Measurements from ENCODE around the gene ULK2. TPM values are rescaled to one million over a fixed set of nuclear protein-coding genes. Genes with fewer than 3 reads are reported as not detected.

ULK2 gene
- total RNA-seq, 3 donors from 2014 or later (not counting 1 experiment from before 2014, with no cell fraction given), result 13.7 to 20.6 (median 19.2) TPM

DNA sequence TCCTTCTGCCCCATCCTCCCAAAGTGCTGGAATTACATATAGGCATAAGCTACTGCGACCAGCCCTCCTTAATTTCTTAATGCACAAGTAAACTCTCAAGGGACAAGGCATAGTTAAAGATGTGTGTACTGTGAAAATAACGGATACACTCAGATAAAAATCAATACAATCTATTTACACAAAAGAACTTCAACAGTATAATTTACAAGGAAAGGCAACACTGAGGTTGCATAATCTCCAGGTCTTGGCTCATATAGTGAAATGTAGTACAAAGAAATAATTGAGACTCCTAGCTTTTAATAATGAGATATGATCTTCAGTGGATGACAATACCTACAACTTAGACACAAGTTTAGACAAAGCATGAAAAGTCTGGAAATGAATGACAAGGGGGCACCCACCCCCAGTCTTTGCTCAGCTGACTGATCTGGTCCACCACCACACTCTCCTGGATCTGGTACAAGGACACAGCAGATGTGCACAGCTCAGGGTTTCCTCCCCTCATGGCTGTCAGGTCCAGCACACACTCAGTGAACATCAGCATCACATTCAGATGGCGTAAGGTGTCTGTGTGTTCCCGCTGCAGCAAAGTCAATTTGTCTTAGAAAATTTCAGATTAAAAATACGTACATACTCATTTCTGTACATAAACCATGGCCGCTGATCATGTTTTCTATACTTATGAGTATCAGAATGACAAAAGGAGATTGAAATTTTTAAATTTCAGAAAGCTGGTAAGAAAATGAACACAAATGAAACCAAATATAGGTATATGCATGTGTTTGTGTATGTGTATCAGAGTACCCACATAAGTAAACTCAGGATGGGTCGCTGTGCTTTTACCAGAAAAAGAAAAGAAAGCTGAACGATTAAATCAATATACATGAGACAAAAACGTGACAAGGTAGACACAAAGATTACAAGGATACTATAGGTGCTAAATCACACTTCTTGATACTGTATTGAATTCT lies 86.0 kb downstream of the ULK2 start:
- Histone ChIP-seq H3K4me1 (ENCODE audit: control insufficient read depth, insufficient read depth, low read length) (no peaks in the 10 kb centered on the region), H3K36me3 (ENCODE audit: control insufficient read depth, insufficient read depth, low read length) (peaks cover 34% of the 10 kb centered on the region), H3K27ac (ENCODE audit: low read length) (no peak overlapping the region), H3K9me3 (ENCODE audit: control insufficient read depth, insufficient read depth, low read length) (no peaks in the 10 kb centered on the region), H3K4me3 (ENCODE audit: low read length) (no peak overlapping the region), H3K27me3 (ENCODE audit: control insufficient read depth, insufficient read depth, low read length) (no peaks in the 10 kb centered on the region)
- intact Hi-C loops (cut with micrococcal nuclease), result no loop called here
- Mint-ChIP-seq H3K9me3 (no peaks in the 10 kb centered on the region), H3K4me3 (no peak overlapping the region), H3K36me3 (peaks cover 13% of the 10 kb centered on the region), H3K27ac (no peak overlapping the region), H3K4me1 (no peaks in the 10 kb centered on the region), H3K27me3 (ENCODE audit: low read depth in 2 of 2) (no peaks in the 10 kb centered on the region)
- WGBS (ENCODE audit: insufficient coverage), result 93% methylated on average over 5 of the region's 9 CpGs
- DNase-seq (no peak), ATAC-seq (no peak)
- TF ChIP-seq, protein P1, sequence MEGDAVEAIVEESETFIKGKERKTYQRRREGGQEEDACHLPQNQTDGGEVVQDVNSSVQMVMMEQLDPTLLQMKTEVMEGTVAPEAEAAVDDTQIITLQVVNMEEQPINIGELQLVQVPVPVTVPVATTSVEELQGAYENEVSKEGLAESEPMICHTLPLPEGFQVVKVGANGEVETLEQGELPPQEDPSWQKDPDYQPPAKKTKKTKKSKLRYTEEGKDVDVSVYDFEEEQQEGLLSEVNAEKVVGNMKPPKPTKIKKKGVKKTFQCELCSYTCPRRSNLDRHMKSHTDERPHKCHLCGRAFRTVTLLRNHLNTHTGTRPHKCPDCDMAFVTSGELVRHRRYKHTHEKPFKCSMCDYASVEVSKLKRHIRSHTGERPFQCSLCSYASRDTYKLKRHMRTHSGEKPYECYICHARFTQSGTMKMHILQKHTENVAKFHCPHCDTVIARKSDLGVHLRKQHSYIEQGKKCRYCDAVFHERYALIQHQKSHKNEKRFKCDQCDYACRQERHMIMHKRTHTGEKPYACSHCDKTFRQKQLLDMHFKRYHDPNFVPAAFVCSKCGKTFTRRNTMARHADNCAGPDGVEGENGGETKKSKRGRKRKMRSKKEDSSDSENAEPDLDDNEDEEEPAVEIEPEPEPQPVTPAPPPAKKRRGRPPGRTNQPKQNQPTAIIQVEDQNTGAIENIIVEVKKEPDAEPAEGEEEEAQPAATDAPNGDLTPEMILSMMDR (IDR thresholded peaks at IDR 0.05), result no peak

GRCh38 chr17:19780846-19781245 lies 86.9 kb downstream of the ULK2 start:
- peaks cover 41% of the 10 kb centered on the region for H3K36me3 ChIP-seq (ENCODE audit: control insufficient read depth, insufficient read depth, low read length)
- intact Hi-C loops (cut with micrococcal nuclease), result no loop called here
- no peak overlapping the region for H3K27ac Mint-ChIP-seq
- TF ChIP-seq, protein P1 (IDR thresholded peaks at IDR 0.05), result no peak
- H3K27me3 ChIP-seq (ENCODE audit: control insufficient read depth, insufficient read depth, low read length), result no peaks in the 10 kb centered on the region
- H3K4me1 Mint-ChIP-seq, result no peaks in the 10 kb centered on the region
- H3K9me3 ChIP-seq (ENCODE audit: control insufficient read depth, insufficient read depth, low read length), result no peaks in the 10 kb centered on the region
- no peaks in the 10 kb centered on the region for H3K9me3 Mint-ChIP-seq
- WGBS (ENCODE audit: insufficient coverage), result 99% methylated on average over 4 of the region's 4 CpGs
- H3K4me3 ChIP-seq (ENCODE audit: low read length), result no peak overlapping the region
- H3K4me3 Mint-ChIP-seq, result no peak overlapping the region
- peaks cover 13% of the 10 kb centered on the region for H3K36me3 Mint-ChIP-seq
- DNase-seq (no peak), ATAC-seq (no peak)
- no peaks in the 10 kb centered on the region for H3K4me1 ChIP-seq (ENCODE audit: control insufficient read depth, insufficient read depth, low read length)
- H3K27me3 Mint-ChIP-seq (ENCODE audit: low read depth in 2 of 2), result no peaks in the 10 kb centered on the region
- no peak overlapping the region for H3K27ac ChIP-seq (ENCODE audit: low read length)

- Mint-ChIP-seq H3K9me3 (no peaks in the 10 kb centered on the region), H3K27me3 (ENCODE audit: low read depth in 2 of 2) (no peaks in the 10 kb centered on the region), H3K4me3 (no peak overlapping the region), H3K4me1 (no peaks in the 10 kb centered on the region), H3K36me3 (no peaks in the 10 kb centered on the region), H3K27ac (no peak overlapping the region)
- Histone ChIP-seq H3K9me3 (ENCODE audit: control insufficient read depth, insufficient read depth, low read length) (no peaks in the 10 kb centered on the region), H3K36me3 (ENCODE audit: control insufficient read depth, insufficient read depth, low read length) (peaks cover 18% of the 10 kb centered on the region), H3K27me3 (ENCODE audit: control insufficient read depth, insufficient read depth, low read length) (no peaks in the 10 kb centered on the region), H3K4me1 (ENCODE audit: control insufficient read depth, insufficient read depth, low read length) (peaks cover 10% of the 10 kb centered on the region), H3K4me3 (ENCODE audit: low read length) (no peak overlapping the region), H3K27ac (ENCODE audit: low read length) (no peak overlapping the region)
- 91% methylated on average over 3 of the region's 6 CpGs for WGBS (ENCODE audit: insufficient coverage)
- DNase-seq, result no peak
- TF ChIP-seq, protein P1 (IDR thresholded peaks at IDR 0.05), result no peak
- intact Hi-C loops (cut with micrococcal nuclease), result no loop called here
- peak in 1 of 3 donors; percentile 9 for ATAC-seq
Measured at GRCh38 chr17:19773534-19773933, 94.2 kb downstream of the ULK2 start.

All from natural killer cell (primary cell).